GM18858 (cell line): ENCODE measurements around the gene TET2.
A peak's percentile ranks its signal among the peaks of the same experiment; 100 is the strongest.

Source experiments
- ATAC-seq: cut with Tn5 transposase; IDR thresholded peaks from one replicate; pipeline ENCODE4 v1.9.1; 2021; ENCODE audit not compliant: unreplicated experiment

The TET2 gene

DNA sequence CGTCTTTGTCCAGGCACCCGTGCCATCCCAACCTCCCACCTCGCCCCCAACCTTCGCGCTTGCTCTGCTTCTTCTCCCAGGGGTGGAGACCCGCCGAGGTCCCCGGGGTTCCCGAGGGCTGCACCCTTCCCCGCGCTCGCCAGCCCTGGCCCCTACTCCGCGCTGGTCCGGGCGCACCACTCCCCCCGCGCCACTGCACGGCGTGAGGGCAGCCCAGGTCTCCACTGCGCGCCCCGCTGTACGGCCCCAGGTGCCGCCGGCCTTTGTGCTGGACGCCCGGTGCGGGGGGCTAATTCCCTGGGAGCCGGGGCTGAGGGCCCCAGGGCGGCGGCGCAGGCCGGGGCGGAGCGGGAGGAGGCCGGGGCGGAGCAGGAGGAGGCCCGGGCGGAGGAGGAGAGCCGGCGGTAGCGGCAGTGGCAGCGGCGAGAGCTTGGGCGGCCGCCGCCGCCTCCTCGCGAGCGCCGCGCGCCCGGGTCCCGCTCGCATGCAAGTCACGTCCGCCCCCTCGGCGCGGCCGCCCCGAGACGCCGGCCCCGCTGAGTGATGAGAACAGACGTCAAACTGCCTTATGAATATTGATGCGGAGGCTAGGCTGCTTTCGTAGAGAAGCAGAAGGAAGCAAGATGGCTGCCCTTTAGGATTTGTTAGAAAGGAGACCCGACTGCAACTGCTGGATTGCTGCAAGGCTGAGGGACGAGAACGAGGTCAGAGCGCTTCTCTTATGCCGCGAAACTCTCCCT lies at the start of gene TET2:
TSS of gene TET2 (plus strand) at position 601 of the 740 bp plus-strand sequence. CDS start 87,067 bp downstream, outside the sequence.
- ATAC-seq: peak; percentile 78

DNA sequence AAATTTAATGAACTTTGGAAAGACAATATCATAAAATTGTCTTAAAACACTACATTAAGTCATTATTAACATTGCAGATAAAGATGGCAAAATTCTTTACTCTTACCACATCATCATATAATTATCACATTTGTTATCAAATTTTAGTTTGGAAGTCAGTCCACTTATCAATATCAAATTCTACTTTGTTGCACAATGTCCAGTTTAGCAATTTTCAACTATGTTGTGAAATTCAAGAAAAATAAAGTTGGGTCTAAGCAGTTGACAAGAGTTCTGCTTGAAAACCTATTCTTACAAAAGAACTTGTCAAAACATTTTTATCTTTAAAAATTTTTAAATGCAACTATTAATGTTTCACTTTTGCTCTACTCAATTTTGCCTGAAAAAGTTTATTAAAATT lies 44.7 kb upstream of the TET2 start:
- ATAC-seq: no peak

- ATAC-seq: no peak
These were observed 40.2 kb upstream of the TET2 start for GRCh38 chr4:105106426-105106825.

DNA sequence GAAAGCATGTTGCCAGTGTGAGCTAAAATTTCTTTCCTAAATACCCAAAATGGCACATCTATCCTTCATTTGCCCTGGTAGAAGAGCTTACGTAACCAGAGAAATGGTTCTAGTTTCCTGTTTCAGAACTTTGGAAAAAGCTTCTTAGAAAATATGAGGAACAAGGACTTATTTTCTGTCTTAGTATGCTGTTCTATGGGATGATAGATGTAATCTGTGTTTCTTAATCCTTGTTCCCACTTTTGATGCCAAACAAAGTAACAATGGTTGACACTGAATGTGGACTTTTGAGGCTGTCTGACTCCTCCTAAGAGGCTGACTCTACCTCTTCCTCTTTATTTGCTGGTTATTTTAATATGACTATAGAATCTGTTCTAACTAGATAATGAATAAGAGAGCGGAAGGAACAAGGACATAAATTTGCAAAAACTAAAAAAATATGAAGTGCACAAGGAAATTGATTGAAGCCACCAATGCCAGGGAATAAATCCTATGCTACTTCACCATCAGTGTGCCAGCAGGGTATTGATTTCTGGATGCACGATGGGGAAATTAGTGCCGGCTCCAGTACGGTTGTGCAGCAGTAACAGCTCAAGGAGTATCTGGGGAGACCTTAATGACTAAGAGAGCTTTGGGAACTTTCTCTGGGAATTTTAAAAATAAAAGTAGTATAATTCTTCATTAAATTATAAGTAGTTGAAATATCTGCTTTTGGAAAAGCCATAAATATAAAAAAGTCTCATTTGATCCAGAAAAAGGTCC lies 39.4 kb upstream of the TET2 start:
- no peak for ATAC-seq

DNA sequence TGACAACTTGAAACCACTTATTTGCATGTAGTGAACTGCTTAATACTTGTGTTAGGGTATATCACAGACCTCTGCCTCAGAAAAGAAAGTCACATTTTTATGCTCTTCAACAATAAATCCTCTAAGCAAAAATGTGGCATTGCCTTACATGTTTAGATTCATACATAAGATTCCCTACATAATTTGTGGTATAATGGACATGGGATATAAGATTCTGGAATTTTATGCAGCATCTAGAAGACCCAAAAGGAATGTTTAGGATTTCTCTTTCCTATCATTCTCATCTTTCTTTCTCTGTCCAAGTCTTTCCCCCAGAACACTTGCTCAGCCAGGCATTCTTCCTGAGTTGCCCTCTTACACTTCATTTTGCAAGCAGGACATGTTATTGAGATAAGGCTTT lies 37.7 kb upstream of the TET2 start:
- no peak for ATAC-seq

GRCh38 chr4:105112274-105112673 lies 34.4 kb upstream of the TET2 start:
- ATAC-seq: no peak

GRCh38 chr4:105113800-105114199 lies 32.9 kb upstream of the TET2 start:
- no peak for ATAC-seq

GRCh38 chr4:105116616-105117319 lies 29.9 kb upstream of the TET2 start:
- ATAC-seq: no peak

DNA sequence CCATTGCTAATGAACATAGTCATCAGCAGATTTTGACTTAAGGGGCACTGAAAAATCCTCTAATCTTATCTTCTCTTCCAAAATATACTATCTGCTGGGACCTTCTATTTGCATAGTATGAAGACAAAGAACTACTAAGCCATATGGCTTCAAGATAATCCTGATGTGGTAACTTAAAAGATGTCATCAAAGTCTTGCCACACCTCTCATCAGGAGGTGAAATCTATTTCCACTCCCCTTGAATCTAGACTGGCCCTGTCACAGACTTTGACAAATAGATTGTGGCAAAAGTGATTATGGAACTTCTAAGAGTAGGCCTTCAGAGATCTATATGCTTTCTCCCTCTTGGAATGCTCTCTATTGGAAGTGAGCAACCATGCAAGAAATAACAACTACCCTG lies 27.3 kb upstream of the TET2 start:
- ATAC-seq: no peak

DNA sequence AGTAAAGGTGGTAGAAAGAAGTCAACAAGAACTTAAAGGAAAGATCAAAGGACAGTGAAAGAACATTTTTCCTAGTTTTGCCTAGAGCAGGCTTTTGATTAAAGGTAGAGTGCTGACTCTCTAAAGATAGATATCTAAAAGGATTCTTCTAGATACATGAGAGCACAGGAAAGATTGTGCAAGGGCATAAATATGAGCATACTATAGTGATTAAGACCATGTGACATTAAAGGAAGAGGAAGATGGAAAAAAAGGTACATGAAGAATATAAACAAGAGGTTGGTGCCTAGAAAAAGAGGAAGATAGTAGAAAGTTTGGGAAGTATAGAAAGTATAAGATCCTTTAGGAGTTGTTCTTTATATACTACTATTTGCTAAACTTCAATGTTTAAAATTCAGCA lies 26.1 kb upstream of the TET2 start:
- ATAC-seq: no peak

GRCh38 chr4:105122350-105122749 lies 24.3 kb upstream of the TET2 start:
- ATAC-seq: no peak

DNA sequence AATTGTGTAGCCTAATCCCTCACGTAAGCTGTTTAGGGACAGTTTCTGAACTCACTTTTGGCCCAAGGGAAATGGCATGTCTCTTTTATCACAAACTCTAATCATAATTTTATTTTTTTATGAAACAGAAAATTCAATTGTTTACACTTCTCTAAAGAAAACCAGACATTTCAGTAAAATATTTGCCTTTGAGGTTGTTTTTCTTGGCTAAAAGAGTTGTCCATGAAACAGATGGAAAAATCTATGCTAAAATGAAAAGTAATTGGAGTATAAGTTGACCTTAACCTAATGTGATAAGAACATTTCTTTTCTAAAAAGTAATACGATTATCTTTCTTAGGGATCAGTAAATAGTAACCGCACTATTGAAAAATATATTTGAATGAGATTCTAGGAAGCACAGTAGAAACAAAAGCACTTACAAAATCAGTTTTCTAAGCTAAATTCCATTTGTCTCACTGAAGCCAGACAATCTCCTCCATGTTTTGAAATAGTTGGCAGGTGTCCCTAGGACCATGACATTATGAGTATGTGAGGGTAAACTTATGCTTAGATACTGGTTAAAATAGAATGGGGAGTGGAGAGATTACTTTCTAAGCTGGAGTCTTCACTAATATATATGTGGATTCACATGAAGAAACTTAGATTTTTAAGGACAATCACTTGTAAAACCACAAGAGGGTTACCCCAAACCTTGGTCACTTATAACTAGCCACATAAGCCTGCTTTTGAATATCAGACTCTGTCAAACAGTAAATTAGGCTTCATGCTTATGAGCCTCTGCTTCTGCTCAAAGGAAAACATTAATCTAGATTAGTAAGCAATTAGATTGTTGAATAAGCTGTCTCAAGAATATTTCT lies 20.1 kb upstream of the TET2 start:
- ATAC-seq: no peak

DNA sequence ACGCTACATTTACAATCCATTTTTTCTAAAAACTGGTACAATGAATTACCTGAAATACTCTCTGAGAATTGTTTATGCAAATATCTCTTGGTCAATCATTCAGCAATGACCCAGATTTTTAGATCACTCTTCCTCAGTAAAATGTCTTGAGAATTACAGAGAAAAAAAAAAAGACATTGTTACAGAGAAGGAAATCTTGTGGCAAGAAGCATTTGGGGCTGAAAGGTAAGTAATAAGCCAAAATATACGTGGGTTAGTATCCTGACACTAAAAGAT lies 19.6 kb upstream of the TET2 start:
- ATAC-seq: no peak

DNA sequence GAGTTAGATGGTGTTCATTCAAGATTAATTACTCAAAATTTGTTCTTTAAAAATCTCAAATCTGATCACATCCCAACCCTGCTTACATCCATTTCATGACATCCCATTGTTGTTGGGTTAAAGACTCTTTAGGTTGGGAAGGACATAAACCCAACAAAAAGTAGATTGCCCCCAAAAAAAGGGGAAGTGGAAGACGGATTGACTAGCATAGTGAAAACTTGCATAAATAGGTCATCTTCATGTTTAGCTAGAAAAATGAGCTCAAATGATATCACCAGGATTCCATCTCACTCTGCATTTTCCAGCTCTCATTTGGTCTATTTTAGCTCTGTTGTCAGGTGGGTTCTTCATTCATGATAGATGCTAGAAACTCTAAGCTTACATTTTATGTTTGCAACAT lies 18.5 kb upstream of the TET2 start:
- ATAC-seq: peak; percentile 47

DNA sequence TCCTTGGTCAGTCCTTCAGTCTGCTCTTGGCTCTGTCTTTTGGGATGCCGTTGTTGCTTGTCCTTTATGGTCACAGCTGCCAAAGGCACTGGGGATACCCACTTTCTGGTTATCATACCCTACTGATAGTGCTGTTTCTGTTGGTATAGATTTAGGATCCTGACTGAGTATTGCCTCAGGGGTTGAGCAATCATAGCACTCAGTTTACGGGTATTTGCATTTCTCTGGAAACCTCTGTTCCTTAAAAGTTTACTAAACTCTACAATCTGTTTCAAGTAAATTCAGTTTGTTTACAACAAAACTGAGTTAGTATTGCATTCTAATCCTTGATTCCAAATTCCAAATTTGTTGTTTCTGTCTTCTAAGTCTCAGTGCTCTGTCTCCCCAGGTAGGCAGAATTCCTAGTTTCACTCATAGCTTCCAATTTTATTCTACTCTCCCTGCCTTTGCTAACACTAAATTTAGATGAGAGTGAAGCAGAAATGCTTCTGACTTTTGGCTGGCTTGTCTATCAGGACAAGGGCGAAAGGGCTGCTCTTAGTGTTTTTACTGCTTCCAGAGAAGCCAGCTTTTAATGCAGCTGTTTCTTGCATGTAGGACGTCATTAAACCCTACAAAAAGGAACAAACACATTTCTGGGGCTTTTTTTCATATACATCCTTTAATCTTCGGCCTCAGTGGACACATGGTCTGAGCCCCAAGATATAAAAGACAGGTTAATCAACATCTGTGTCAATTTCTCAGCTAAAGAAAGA lies 17.2 kb upstream of the TET2 start:
- no peak for ATAC-seq

DNA sequence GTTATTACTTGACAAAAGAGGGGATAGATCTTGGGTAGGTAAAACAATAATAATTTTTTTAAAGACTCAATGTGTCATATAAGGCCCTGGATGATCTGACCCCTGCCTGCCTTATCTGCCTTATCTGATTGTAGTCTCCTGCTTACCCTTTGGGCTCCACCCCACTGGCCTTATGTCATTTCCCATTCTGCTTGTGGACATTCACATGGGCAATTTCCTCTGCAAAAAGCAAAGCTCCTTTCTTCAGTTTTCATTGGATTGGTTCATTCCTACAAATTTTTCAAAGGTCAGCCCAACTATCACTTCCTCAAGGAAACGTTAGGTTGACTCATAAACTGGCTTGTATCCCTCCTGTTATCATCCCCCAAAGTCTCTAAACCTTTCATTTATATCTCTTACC lies 15.7 kb upstream of the TET2 start:
- ATAC-seq: no peak

DNA sequence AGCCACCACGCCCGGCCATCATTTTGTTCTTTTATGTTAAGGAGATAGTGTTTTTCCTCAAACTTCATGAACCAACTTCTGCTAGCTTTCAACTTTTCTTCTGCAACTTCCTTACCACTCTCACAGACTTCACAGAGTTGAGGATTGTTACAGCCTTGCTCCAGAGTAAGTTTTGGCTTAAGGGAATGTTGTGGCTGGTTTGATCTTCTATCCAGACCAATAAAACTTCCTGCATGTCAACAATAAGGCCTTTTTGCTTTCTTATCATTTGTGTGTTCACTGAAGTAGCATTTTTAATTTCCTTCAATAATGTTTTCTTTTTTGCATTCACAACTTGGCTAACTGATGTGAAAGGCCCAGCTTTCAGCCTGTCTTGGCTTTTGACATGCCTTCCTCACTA lies 12.7 kb upstream of the TET2 start:
- no peak for ATAC-seq

- ATAC-seq: peak; percentile 63
These were observed 10.9 kb upstream of the TET2 start for GRCh38 chr4:105135785-105136184.

GRCh38 chr4:105137121-105137875 lies 9.4 kb upstream of the TET2 start:
- ATAC-seq: no peak

- no peak for ATAC-seq
These were observed 7.0 kb upstream of the TET2 start for GRCh38 chr4:105139646-105140045.
